Neural crest cell (in vitro differentiated cells): ENCODE measurements around the gene PTPN12. TPM values are rescaled to one million over a fixed set of nuclear protein-coding genes. Genes with fewer than 3 reads are reported as not detected.
"Not testable (repeated sequence)": the region's sequence is repeated elsewhere in the genome, so short reads cannot be mapped to it uniquely, and the experiment has no call there.

Experiments used
- DNase-seq: peaks from one replicate; pipeline ENCODE4 v3.0.0; 2021; ENCODE audit warnings: low read depth, mixed read lengths, low spot score
- H3K27ac Mint-ChIP-seq: one replicate; pipeline ENCODE4 v1.8.0; 2021; ENCODE audit warnings: mild to moderate bottlenecking, mixed read lengths; ENCODE audit not compliant: unreplicated experiment
- H3K27me3 Mint-ChIP-seq: 2 replicates; pipeline ENCODE4 v1.8.0; 2021; ENCODE audit warnings: low read depth, mild to moderate bottlenecking, mixed read lengths
- H3K36me3 Mint-ChIP-seq: 2 replicates; pipeline ENCODE4 v1.8.0; 2021; ENCODE audit warnings: low read depth, mild to moderate bottlenecking, mixed read lengths
- H3K4me1 Mint-ChIP-seq: 2 replicates; pipeline ENCODE4 v1.8.0; 2021; ENCODE audit warnings: mixed read lengths
- H3K4me3 Mint-ChIP-seq: one replicate; pipeline ENCODE4 v1.8.0; 2021; ENCODE audit warnings: mild to moderate bottlenecking, mixed read lengths
- H3K9me3 Mint-ChIP-seq: 2 replicates; pipeline ENCODE4 v1.8.0; 2021; ENCODE audit warnings: mixed read lengths
- total RNA-seq: library from RNA; stranded (reverse); gene quantifications from 2 replicates; pipeline ENCODE4 v1.2.1, GENCODE V29; 2021
- TF ChIP-seq, protein P1 (sequence below): fragments of 200-600 bp; sonication (generic); conservative IDR thresholded peaks from 2 replicates; pipeline ENCODE4 v1.5.0; 2021; ENCODE audit warnings: antibody characterized with exemption, mild to moderate bottlenecking

Gene PTPN12
- total RNA-seq, 1 donor from 2014 or later, result 88.2 TPM

GRCh38 chr7:77504951-77505350 is 32.1 kb upstream of the PTPN12 start:
- DNase-seq, result no peak
- TF ChIP-seq, protein P1, sequence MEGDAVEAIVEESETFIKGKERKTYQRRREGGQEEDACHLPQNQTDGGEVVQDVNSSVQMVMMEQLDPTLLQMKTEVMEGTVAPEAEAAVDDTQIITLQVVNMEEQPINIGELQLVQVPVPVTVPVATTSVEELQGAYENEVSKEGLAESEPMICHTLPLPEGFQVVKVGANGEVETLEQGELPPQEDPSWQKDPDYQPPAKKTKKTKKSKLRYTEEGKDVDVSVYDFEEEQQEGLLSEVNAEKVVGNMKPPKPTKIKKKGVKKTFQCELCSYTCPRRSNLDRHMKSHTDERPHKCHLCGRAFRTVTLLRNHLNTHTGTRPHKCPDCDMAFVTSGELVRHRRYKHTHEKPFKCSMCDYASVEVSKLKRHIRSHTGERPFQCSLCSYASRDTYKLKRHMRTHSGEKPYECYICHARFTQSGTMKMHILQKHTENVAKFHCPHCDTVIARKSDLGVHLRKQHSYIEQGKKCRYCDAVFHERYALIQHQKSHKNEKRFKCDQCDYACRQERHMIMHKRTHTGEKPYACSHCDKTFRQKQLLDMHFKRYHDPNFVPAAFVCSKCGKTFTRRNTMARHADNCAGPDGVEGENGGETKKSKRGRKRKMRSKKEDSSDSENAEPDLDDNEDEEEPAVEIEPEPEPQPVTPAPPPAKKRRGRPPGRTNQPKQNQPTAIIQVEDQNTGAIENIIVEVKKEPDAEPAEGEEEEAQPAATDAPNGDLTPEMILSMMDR, result no peak
- peaks cover 3% of the 10 kb centered on the region for H3K36me3 Mint-ChIP-seq

DNA sequence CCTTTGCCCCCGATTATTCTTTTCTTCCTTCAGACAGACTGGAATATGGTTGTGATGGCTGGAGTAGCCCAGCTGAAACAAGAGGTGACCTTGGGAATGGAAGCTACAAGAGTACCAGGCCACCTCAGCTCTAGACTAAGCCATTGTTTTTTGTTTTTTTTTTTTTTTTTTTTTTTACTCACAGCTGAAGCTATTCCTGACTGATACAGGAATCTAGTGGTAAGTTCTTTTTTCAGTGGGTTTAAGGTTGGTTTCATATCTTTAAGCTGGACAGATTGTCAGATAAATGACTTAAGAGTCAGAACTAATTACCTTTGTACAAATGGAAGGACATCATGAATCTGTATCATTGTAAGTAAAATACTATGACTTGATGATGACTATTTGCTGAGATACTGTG is 30.2 kb upstream of the PTPN12 start:
- Mint-ChIP-seq H3K27me3 (no peaks in the 10 kb centered on the region), H3K27ac (no peak overlapping the region), H3K9me3 (peaks cover 3% of the 10 kb centered on the region), H3K36me3 (peaks cover 5% of the 10 kb centered on the region), H3K4me3 (no peak overlapping the region), H3K4me1 (no peaks in the 10 kb centered on the region)
- TF ChIP-seq, protein P1, result no peak
- no peak for DNase-seq

More at GRCh38 chr7:77504951-77505350, 32.1 kb upstream of the PTPN12 start:
- Mint-ChIP-seq H3K4me3 (no peak overlapping the region), H3K4me1 (no peaks in the 10 kb centered on the region), H3K27ac (no peak overlapping the region), H3K27me3 (no peaks in the 10 kb centered on the region), H3K9me3 (peaks cover 2% of the 10 kb centered on the region)

DNA sequence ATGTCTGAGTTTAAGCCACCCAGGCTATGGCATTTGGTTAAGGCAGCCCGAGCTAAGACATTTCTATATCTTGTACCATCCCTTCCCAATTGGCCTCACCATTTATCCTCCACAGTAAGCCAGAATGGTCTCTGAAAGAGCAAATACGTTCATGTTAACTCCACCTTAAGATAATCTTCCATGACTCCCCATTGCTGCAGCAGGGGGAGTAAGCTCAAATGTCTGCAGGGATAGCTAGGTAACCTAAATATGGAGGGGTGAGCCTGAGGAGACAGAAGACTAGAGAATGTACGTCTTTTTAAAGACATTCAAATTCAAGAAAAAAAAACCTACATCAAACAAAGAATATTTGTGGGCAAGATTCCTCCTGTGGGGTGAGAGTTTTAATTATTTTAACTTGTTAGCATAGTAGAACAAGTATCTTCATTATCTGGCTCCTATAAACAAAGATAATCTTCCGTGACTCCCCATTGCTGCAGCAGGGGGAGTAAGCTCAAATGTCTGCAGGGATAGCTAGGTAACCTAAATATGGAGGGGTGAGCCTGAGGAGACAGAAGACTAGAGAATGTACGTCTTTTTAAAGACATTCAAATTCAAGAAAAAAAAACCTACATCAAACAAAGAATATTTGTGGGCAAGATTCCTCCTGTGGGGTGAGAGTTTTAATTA is 24.0 kb upstream of the PTPN12 start:
- DNase-seq, H3K36me3 Mint-ChIP-seq, H3K27ac Mint-ChIP-seq, H3K4me3 Mint-ChIP-seq, H3K27me3 Mint-ChIP-seq, H3K9me3 Mint-ChIP-seq, H3K4me1 Mint-ChIP-seq: not testable (repeated sequence)

DNA sequence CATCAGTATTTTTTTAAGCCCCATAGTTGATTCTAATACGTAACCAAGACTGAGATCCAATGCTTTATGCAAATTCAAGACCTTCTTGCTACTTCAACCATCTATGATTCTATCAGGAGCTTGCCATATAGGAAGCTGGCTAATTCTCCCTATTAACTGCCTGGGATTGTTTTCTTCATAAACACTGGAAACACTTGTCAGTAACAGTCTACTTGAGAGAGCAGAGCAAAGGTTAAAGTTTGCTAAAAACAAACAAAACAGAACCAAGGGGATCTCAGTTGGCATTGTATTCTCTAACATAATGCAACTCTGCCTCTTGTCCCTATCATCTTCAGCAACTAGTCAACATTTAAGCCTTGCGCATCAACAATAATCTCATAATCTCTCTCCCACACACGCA is 21.0 kb upstream of the PTPN12 start:
- no peaks in the 10 kb centered on the region for H3K27me3 Mint-ChIP-seq
- DNase-seq, result no peak
- H3K36me3 Mint-ChIP-seq, result no peaks in the 10 kb centered on the region
- no peak overlapping the region for H3K27ac Mint-ChIP-seq
- no peak overlapping the region for H3K4me3 Mint-ChIP-seq
- H3K9me3 Mint-ChIP-seq, result peaks cover 4% of the 10 kb centered on the region
- TF ChIP-seq, protein P1, result no peak
- no peaks in the 10 kb centered on the region for H3K4me1 Mint-ChIP-seq

DNA sequence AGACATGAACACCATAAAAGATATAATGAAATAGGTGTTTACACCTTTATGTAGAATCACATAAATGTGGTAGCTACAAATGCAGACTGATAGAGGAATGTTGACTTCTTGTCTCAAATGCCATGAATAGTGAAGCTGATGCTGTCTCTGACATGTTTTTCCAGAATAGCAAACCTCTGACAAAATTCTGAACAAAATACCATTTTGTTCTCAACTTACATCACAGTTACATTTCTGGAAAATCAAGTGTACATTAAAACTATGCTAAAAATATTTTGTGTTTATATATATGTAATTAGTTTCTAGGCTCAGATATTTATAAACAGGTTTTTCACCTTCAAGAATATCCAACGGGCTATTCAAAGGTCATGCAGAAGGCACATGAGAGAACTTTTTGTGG is 16.8 kb upstream of the PTPN12 start:
- Mint-ChIP-seq H3K9me3 (peaks cover 2% of the 10 kb centered on the region), H3K4me1 (no peaks in the 10 kb centered on the region), H3K27me3 (no peaks in the 10 kb centered on the region), H3K36me3 (no peaks in the 10 kb centered on the region), H3K27ac (no peak overlapping the region), H3K4me3 (no peak overlapping the region)
- TF ChIP-seq, protein P1, result no peak
- DNase-seq, result no peak

- DNase-seq, H3K27ac Mint-ChIP-seq, H3K36me3 Mint-ChIP-seq, H3K4me1 Mint-ChIP-seq, H3K27me3 Mint-ChIP-seq, H3K4me3 Mint-ChIP-seq, H3K9me3 Mint-ChIP-seq: not testable (repeated sequence)
These were observed 15.6 kb upstream of the PTPN12 start for GRCh38 chr7:77521537-77521936.
